Neural cell (in vitro differentiated cells): ENCODE data around the gene ZNF524. TPM values are rescaled to one million over a fixed set of nuclear protein-coding genes. Genes with fewer than 3 reads are reported as not detected.
"Not testable (repeated sequence)": the region's sequence is repeated elsewhere in the genome, so short reads cannot be mapped to it uniquely, and the experiment has no call there.

Source experiments
- H2AFZ ChIP-seq: fragments of 200-600, 300-800 bp; sonication (generic), shearing (Covaris generic); 2 replicates; pipeline ENCODE4 v1.6.0; 2014; ENCODE audit warnings: low read depth, mild to moderate bottlenecking, antibody characterized with exemption, low read length, moderate library complexity
- H3F3A ChIP-seq: fragments of 200-600 bp; shearing (Covaris generic); 2 replicates; pipeline ENCODE4 v1.6.1; 2016; ENCODE audit warnings: mild to moderate bottlenecking, moderate library complexity, mixed read lengths, antibody characterized with exemption, low read length; ENCODE audit not compliant: insufficient read depth, poor library complexity, severe bottlenecking
- H3K27ac ChIP-seq: fragments of 200-600, 300-800 bp; sonication (generic), shearing (Covaris generic); 2 replicates; pipeline ENCODE4 v1.5.1; 2014; ENCODE audit warnings: mild to moderate bottlenecking, low read length, moderate library complexity
- H3K27me3 ChIP-seq: fragments of 300-800, 200-600 bp; sonication (generic), shearing (Covaris generic); 2 replicates; pipeline ENCODE4 v1.6.0; 2014; ENCODE audit warnings: mild to moderate bottlenecking, low read depth, low read length, moderate library complexity; ENCODE audit not compliant: insufficient read depth
- H3K36me3 ChIP-seq: fragments of 300-800, 200-600 bp; sonication (generic), shearing (Covaris generic); 2 replicates; pipeline ENCODE4 v1.5.1; 2014; ENCODE audit warnings: mild to moderate bottlenecking, antibody characterized with exemption, low read length, moderate library complexity; ENCODE audit not compliant: insufficient read depth
- H3K4me2 ChIP-seq: fragments of 300-800, 200-600 bp; sonication (generic), shearing (Covaris generic); 2 replicates; pipeline ENCODE4 v1.6.0; 2014; ENCODE audit warnings: mild to moderate bottlenecking, low read length
- H3K4me3 ChIP-seq: fragments of 300-800, 200-600 bp; sonication (generic), shearing (Covaris generic); 2 replicates; pipeline ENCODE4 v1.5.1; 2014; ENCODE audit warnings: mild to moderate bottlenecking, low read length, moderate library complexity
- H3K79me2 ChIP-seq: fragments of 200-600 bp; shearing (Covaris generic); replicated peaks from 2 replicates; pipeline ENCODE4 v1.6.0; 2014; ENCODE audit warnings: mild to moderate bottlenecking, low read length, moderate library complexity; ENCODE audit not compliant: insufficient read depth
- H3K9ac ChIP-seq: fragments of 300-800, 200-600 bp; sonication (generic), shearing (Covaris generic); 2 replicates; pipeline ENCODE4 v1.6.1; 2016; ENCODE audit warnings: mild to moderate bottlenecking, low read length, mixed read lengths
- H3K9me2 ChIP-seq: fragments of 200-600 bp; shearing (Covaris generic); 2 replicates; pipeline ENCODE4 v1.6.1; 2016; ENCODE audit warnings: mild to moderate bottlenecking, low read length, mixed read lengths; ENCODE audit not compliant: insufficient read depth
- H3K9me3 ChIP-seq: fragments of 200-600, 300-800 bp; sonication (generic), shearing (Covaris generic); 2 replicates; pipeline ENCODE4 v1.6.1; 2016; ENCODE audit warnings: mild to moderate bottlenecking, mixed run types, low read length, moderate library complexity, mixed read lengths
- H4K20me1 ChIP-seq: fragments of 200-600 bp; shearing (Covaris generic); 2 replicates; pipeline ENCODE4 v1.6.1; 2016; ENCODE audit warnings: mild to moderate bottlenecking, mixed run types; ENCODE audit not compliant: insufficient read depth
- EP300 ChIP-seq: fragments of 450-650 bp; conservative IDR thresholded peaks from 2 replicates; pipeline ENCODE4 v1.6.1; 2014; ENCODE audit warnings: antibody characterized with exemption, mild to moderate bottlenecking, moderate library complexity; ENCODE audit not compliant: poor library complexity, severe bottlenecking
- EZH2 ChIP-seq: fragments of 200-600, 300-800 bp; shearing (Covaris generic), sonication (generic); IDR thresholded peaks from 2 replicates; pipeline ENCODE4 v1.6.1; 2014; ENCODE audit warnings: antibody characterized with exemption, low read length, borderline replicate concordance, mild to moderate bottlenecking; ENCODE audit not compliant: insufficient read depth, poor library complexity, severe bottlenecking
- MXI1 ChIP-seq: fragments of 450-650 bp; conservative IDR thresholded peaks from 2 replicates; pipeline ENCODE4 v1.6.1; 2014; ENCODE audit warnings: antibody characterized with exemption, mild to moderate bottlenecking; ENCODE audit not compliant: poor library complexity, severe bottlenecking
- POLR2AphosphoS5 ChIP-seq: IDR thresholded peaks from 2 replicates; pipeline ENCODE4 v1.6.1; 2012
- RAD21 ChIP-seq: fragments of 450-650 bp; conservative IDR thresholded peaks from 2 replicates; pipeline ENCODE4 v1.6.1; 2014; ENCODE audit warnings: antibody characterized with exemption, mild to moderate bottlenecking, moderate library complexity
- REST ChIP-seq: IDR thresholded peaks from 2 replicates; pipeline ENCODE4 v1.6.1; 2012; ENCODE audit warnings: borderline replicate concordance
- SMC3 ChIP-seq: fragments of 450-650 bp; conservative IDR thresholded peaks from 2 replicates; pipeline ENCODE4 v1.6.1; 2014; ENCODE audit warnings: antibody characterized with exemption, mild to moderate bottlenecking, moderate library complexity; ENCODE audit not compliant: poor library complexity
- TAF1 ChIP-seq: IDR thresholded peaks from 2 replicates; pipeline ENCODE4 v1.6.1; 2012; ENCODE audit warnings: low read depth
- polyA plus RNA-seq: library from polyadenylated mRNA; depleted of rRNA; stranded (reverse); fragments of >200 nt; gene quantifications from 2 replicates; pipeline ENCODE4 v1.2.3, GENCODE V29; 2014
- TF ChIP-seq, protein P1 (sequence below): fragments of 450-650 bp; IDR thresholded peaks from 2 replicates; pipeline ENCODE4 v1.5.1; 2014; ENCODE audit warnings: antibody characterized with exemption, mild to moderate bottlenecking, moderate library complexity; ENCODE audit not compliant: poor library complexity, severe bottlenecking

The ZNF524 gene
- polyA plus RNA-seq, 1 donor from 2014 or later: 3.2 TPM

GRCh38 chr19:55566823-55567222 lies 33.3 kb upstream of the ZNF524 start:
- H2AFZ ChIP-seq: no peak overlapping the region
- no peaks in the 10 kb centered on the region for H4K20me1 ChIP-seq
- H3K79me2 ChIP-seq: no peaks in the 10 kb centered on the region
- H3K9ac ChIP-seq: no peak overlapping the region
- TF ChIP-seq SMC3 (no peak), TAF1 (no peak), MXI1 (no peak), EP300 (no peak), POLR2AphosphoS5 (no peak), RAD21 (no peak), REST (no peak), EZH2 (no peak)
- TF ChIP-seq, protein P1, sequence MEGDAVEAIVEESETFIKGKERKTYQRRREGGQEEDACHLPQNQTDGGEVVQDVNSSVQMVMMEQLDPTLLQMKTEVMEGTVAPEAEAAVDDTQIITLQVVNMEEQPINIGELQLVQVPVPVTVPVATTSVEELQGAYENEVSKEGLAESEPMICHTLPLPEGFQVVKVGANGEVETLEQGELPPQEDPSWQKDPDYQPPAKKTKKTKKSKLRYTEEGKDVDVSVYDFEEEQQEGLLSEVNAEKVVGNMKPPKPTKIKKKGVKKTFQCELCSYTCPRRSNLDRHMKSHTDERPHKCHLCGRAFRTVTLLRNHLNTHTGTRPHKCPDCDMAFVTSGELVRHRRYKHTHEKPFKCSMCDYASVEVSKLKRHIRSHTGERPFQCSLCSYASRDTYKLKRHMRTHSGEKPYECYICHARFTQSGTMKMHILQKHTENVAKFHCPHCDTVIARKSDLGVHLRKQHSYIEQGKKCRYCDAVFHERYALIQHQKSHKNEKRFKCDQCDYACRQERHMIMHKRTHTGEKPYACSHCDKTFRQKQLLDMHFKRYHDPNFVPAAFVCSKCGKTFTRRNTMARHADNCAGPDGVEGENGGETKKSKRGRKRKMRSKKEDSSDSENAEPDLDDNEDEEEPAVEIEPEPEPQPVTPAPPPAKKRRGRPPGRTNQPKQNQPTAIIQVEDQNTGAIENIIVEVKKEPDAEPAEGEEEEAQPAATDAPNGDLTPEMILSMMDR: no peak
- H3K4me3 ChIP-seq: no peak overlapping the region
- H3K36me3 ChIP-seq: no peaks in the 10 kb centered on the region
- no peaks in the 10 kb centered on the region for H3K9me2 ChIP-seq
- H3F3A ChIP-seq: no peaks in the 10 kb centered on the region
- H3K9me3 ChIP-seq: no peaks in the 10 kb centered on the region
- no peak overlapping the region for H3K27ac ChIP-seq
- H3K27me3 ChIP-seq: no peaks in the 10 kb centered on the region
- H3K4me2 ChIP-seq: no peak overlapping the region

- Histone ChIP-seq H3K9me3 (no peaks in the 10 kb centered on the region), H3F3A (no peaks in the 10 kb centered on the region), H3K79me2 (no peaks in the 10 kb centered on the region), H3K4me2 (no peak overlapping the region), H3K4me3 (no peak overlapping the region), H3K9ac (no peak overlapping the region), H3K27me3 (no peaks in the 10 kb centered on the region), H3K9me2 (no peaks in the 10 kb centered on the region), H3K36me3 (no peaks in the 10 kb centered on the region), H2AFZ (no peak overlapping the region), H3K27ac (no peak overlapping the region), H4K20me1 (no peaks in the 10 kb centered on the region)
- TF ChIP-seq POLR2AphosphoS5: no peak
- TF ChIP-seq SMC3: no peak
- no peak for TF ChIP-seq EZH2
- TF ChIP-seq REST: no peak
- no peak for TF ChIP-seq MXI1
- TF ChIP-seq RAD21: no peak
- TF ChIP-seq EP300: no peak
- no peak for TF ChIP-seq TAF1
- TF ChIP-seq, protein P1: no peak
These were observed 32.3 kb upstream of the ZNF524 start for GRCh38 chr19:55567708-55568328.

DNA sequence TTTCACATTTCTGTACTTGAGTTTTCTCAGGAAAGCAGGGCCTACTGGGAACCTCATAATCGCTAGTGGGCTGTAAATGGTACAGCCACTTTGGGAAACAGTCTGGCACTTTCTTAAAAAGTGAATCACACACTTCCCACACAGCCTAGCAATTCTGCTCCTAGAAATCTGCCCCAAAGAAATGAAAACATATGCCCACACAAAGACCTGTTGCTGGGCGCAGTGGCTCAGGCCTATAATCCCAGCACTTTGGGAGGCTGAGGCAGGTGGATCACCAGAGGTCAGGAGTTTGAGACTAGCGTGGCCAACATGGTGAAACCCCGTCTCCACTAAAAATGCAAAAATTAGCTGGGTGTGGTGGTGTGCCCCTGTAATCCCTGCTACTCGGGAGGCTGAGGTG lies 30.6 kb upstream of the ZNF524 start:
- H3K27ac ChIP-seq, H3K27me3 ChIP-seq, H3K9ac ChIP-seq, H3K9me3 ChIP-seq, H3F3A ChIP-seq, H3K79me2 ChIP-seq, H2AFZ ChIP-seq, H3K36me3 ChIP-seq, H4K20me1 ChIP-seq, H3K4me2 ChIP-seq, H3K4me3 ChIP-seq, H3K9me2 ChIP-seq: not testable (repeated sequence)
